H1 (cell line): ENCODE measurements around the gene MTG1. TPM values are rescaled to one million over a fixed set of nuclear protein-coding genes. Genes with fewer than 3 reads are reported as not detected.

Source experiments
- BCL11A ChIP-seq, 2 experiments: IDR thresholded peaks; one replicate each; pipeline ENCODE4 v1.6.1; 2011; ENCODE audit warnings: low read depth in 2 of 2, low read length in 2 of 2, mild to moderate bottlenecking in 2 of 2
- FOSL1 ChIP-seq: IDR thresholded peaks from 2 replicates; pipeline ENCODE4 v1.6.1; 2011; ENCODE audit warnings: mild to moderate bottlenecking, low read depth, low read length, moderate library complexity; ENCODE audit not compliant: insufficient read depth
- KDM1A ChIP-seq: fragments of 200-600, 300-600 bp; sonication (generic); IDR thresholded peaks from 2 replicates; pipeline ENCODE4 v1.7.1; 2016; ENCODE audit warnings: mild to moderate bottlenecking, low read length, borderline replicate concordance
- SIX5 ChIP-seq: IDR thresholded peaks from 2 replicates; pipeline ENCODE4 v1.6.1; 2011; ENCODE audit warnings: mild to moderate bottlenecking, low read depth, low read length
- ZNF274 ChIP-seq: IDR thresholded peaks from 2 replicates; pipeline ENCODE4 v1.7.0; 2012; ENCODE audit warnings: low read length, borderline replicate concordance; ENCODE audit errors: extremely low read depth
- polyA plus RNA-seq, 7 experiments: library from polyadenylated mRNA; depleted of rRNA in 3 of 7; stranded (reverse) in 5 of 7; unstranded in 2 of 7; fragments of >200 nt in 5 of 7; fragments of 200-250 nt in 2 of 7; gene quantifications; 1 replicate in 5 of 7; 2 replicates in 1 of 7; 4 replicates in 1 of 7; pipeline versions ENCODE4 v1.2.1 to v1.2.3, GENCODE V29; 2011 to 2013; ENCODE audit warnings: missing spikeins in 2 of 7, mixed read lengths in 2 of 7
- total RNA-seq: library from RNA; stranded (reverse); fragmentation: NEBNext Ultra II Directional; extraction: Animal tissue kit (Norgen Biotek cat#: 25700); gene quantifications from 2 replicates; pipeline ENCODE4 v1.2.1, GENCODE V29; 2021
- TF ChIP-seq, protein P1 (sequence below), 3 experiments: IDR thresholded peaks; 1 replicate in 2 of 3; 2 replicates in 1 of 3; pipeline versions ENCODE4 v1.5.1 to v1.6.1; 2011; ENCODE audit warnings: low read length in 3 of 3, mild to moderate bottlenecking in 3 of 3, inconsistent platforms in 2 of 3, low read depth in 1 of 3, moderate library complexity in 1 of 3; ENCODE audit not compliant: insufficient read depth in 1 of 3; ENCODE audit errors: control extremely low read depth in 1 of 3
- TF ChIP-seq, protein P2 (sequence below): fragments of 300-600 bp; sonication (generic); IDR thresholded peaks from 2 replicates; pipeline ENCODE4 v1.7.1; 2012; ENCODE audit warnings: low read length, moderate library complexity, mild to moderate bottlenecking, inconsistent platforms; ENCODE audit not compliant: insufficient replicate concordance

MTG1 gene
- total and polyA plus RNA-seq, 2 of the 8 experiments (the other 6 are each of a cell fraction or from before 2014, with no cell fraction given): 56.6 to 81.6 TPM

DNA sequence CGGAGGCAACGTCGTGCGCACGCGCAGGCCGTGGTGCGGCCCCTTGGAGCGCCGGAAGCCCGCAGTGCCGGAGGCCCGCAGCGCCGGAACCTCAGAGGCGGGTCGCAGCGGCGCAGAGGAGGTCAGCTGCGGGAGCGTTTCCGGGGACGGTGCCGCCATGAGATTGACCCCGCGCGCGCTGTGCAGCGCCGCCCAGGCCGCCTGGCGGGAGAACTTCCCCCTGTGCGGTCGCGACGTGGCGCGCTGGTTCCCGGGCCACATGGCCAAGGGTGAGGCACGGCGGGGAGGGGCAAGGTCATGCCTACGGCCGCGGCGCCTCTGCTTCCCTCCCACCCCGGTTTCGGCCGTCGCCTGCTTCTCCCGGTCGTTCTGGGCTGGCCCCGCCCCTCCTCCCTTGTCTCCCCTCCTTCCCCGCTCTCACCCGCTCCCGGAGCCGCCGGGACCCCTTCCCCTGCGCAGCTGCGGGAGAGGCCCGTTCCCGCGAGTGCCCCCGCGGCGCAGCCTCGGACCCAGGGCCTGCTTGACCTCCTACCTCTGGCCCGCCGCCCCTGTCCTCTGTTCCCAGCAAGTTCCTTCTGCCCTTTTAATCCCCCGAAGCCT, at the start of gene MTG1 (continued):
- TF ChIP-seq, protein P1, sequence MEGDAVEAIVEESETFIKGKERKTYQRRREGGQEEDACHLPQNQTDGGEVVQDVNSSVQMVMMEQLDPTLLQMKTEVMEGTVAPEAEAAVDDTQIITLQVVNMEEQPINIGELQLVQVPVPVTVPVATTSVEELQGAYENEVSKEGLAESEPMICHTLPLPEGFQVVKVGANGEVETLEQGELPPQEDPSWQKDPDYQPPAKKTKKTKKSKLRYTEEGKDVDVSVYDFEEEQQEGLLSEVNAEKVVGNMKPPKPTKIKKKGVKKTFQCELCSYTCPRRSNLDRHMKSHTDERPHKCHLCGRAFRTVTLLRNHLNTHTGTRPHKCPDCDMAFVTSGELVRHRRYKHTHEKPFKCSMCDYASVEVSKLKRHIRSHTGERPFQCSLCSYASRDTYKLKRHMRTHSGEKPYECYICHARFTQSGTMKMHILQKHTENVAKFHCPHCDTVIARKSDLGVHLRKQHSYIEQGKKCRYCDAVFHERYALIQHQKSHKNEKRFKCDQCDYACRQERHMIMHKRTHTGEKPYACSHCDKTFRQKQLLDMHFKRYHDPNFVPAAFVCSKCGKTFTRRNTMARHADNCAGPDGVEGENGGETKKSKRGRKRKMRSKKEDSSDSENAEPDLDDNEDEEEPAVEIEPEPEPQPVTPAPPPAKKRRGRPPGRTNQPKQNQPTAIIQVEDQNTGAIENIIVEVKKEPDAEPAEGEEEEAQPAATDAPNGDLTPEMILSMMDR (IDR thresholded peaks at IDR 0.05; ENCODE audit: control extremely low read depth in 1 of 3, insufficient read depth in 1 of 3, low read depth in 1 of 3, low read length in 3 of 3): peak in 1 of 3 experiments; percentile 3; a peak in 1 of 4 replicates
- TF ChIP-seq BCL11A (IDR thresholded peaks at IDR 0.05; ENCODE audit: low read depth in 2 of 2, low read length in 2 of 2) (no peak), ZNF274 (no peak), FOSL1 (0 out of 2 replicates have a peak, but pooled peaks have one; percentile 24), KDM1A (no peak), SIX5 (no peak)
- TF ChIP-seq, protein P2, sequence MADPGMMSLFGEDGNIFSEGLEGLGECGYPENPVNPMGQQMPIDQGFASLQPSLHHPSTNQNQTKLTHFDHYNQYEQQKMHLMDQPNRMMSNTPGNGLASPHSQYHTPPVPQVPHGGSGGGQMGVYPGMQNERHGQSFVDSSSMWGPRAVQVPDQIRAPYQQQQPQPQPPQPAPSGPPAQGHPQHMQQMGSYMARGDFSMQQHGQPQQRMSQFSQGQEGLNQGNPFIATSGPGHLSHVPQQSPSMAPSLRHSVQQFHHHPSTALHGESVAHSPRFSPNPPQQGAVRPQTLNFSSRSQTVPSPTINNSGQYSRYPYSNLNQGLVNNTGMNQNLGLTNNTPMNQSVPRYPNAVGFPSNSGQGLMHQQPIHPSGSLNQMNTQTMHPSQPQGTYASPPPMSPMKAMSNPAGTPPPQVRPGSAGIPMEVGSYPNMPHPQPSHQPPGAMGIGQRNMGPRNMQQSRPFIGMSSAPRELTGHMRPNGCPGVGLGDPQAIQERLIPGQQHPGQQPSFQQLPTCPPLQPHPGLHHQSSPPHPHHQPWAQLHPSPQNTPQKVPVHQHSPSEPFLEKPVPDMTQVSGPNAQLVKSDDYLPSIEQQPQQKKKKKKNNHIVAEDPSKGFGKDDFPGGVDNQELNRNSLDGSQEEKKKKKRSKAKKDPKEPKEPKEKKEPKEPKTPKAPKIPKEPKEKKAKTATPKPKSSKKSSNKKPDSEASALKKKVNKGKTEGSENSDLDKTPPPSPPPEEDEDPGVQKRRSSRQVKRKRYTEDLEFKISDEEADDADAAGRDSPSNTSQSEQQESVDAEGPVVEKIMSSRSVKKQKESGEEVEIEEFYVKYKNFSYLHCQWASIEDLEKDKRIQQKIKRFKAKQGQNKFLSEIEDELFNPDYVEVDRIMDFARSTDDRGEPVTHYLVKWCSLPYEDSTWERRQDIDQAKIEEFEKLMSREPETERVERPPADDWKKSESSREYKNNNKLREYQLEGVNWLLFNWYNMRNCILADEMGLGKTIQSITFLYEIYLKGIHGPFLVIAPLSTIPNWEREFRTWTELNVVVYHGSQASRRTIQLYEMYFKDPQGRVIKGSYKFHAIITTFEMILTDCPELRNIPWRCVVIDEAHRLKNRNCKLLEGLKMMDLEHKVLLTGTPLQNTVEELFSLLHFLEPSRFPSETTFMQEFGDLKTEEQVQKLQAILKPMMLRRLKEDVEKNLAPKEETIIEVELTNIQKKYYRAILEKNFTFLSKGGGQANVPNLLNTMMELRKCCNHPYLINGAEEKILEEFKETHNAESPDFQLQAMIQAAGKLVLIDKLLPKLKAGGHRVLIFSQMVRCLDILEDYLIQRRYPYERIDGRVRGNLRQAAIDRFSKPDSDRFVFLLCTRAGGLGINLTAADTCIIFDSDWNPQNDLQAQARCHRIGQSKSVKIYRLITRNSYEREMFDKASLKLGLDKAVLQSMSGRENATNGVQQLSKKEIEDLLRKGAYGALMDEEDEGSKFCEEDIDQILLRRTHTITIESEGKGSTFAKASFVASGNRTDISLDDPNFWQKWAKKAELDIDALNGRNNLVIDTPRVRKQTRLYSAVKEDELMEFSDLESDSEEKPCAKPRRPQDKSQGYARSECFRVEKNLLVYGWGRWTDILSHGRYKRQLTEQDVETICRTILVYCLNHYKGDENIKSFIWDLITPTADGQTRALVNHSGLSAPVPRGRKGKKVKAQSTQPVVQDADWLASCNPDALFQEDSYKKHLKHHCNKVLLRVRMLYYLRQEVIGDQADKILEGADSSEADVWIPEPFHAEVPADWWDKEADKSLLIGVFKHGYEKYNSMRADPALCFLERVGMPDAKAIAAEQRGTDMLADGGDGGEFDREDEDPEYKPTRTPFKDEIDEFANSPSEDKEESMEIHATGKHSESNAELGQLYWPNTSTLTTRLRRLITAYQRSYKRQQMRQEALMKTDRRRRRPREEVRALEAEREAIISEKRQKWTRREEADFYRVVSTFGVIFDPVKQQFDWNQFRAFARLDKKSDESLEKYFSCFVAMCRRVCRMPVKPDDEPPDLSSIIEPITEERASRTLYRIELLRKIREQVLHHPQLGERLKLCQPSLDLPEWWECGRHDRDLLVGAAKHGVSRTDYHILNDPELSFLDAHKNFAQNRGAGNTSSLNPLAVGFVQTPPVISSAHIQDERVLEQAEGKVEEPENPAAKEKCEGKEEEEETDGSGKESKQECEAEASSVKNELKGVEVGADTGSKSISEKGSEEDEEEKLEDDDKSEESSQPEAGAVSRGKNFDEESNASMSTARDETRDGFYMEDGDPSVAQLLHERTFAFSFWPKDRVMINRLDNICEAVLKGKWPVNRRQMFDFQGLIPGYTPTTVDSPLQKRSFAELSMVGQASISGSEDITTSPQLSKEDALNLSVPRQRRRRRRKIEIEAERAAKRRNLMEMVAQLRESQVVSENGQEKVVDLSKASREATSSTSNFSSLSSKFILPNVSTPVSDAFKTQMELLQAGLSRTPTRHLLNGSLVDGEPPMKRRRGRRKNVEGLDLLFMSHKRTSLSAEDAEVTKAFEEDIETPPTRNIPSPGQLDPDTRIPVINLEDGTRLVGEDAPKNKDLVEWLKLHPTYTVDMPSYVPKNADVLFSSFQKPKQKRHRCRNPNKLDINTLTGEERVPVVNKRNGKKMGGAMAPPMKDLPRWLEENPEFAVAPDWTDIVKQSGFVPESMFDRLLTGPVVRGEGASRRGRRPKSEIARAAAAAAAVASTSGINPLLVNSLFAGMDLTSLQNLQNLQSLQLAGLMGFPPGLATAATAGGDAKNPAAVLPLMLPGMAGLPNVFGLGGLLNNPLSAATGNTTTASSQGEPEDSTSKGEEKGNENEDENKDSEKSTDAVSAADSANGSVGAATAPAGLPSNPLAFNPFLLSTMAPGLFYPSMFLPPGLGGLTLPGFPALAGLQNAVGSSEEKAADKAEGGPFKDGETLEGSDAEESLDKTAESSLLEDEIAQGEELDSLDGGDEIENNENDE: no peak
